Stimulated activated CD4-positive, alpha-beta T cell treated with anti-CD3 and anti-CD28 coated beads, Interleukin-12 subunit alpha, Interleukin-12 subunit beta, amount 100 ng/mL, for 4 hours (primary cell): ENCODE measurements around the gene PM20D1.
"Not testable (repeated sequence)": the region's sequence is repeated elsewhere in the genome, so short reads cannot be mapped to it uniquely, and the experiment has no call there.

ENCODE experiments used
- DNase-seq: peaks from one replicate; pipeline ENCODE4 v3.0.0-alpha.2; 2020

Gene PM20D1

GRCh38 chr1:205840146-205840923 is 9.6 kb downstream of the PM20D1 start:
- no peak for DNase-seq

DNA sequence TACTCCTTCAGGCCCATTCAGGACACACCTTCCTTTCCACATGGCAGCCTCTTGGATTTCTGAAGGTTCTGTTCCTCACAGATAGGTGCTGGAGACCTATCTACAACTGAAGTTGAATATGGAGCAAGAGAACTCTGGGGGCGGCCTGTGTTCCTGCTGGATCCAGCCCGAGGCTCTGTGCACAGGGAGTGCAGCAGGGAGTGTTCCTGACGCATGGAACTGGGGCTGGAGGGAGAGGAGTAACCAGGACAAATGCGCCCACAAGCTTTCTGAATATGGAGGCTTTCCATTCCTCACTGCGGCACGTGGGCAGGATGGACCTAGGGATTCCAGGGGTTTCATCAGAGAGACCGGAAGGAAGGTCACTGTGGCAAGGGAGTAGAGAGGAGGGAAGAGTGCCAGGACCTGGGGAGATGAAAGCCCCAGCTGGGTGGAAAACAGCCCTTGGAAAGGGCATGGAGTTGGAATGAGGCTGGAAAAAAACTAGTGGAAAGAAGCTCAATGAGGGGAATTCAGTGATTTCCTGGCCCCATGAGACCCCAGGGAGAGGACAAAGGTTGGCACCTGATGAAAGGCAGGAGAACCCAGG is 12.5 kb downstream of the PM20D1 start:
- no peak for DNase-seq

- DNase-seq = no peak
These were observed 15.2 kb downstream of the PM20D1 start for GRCh38 chr1:205834751-205835150.

DNA sequence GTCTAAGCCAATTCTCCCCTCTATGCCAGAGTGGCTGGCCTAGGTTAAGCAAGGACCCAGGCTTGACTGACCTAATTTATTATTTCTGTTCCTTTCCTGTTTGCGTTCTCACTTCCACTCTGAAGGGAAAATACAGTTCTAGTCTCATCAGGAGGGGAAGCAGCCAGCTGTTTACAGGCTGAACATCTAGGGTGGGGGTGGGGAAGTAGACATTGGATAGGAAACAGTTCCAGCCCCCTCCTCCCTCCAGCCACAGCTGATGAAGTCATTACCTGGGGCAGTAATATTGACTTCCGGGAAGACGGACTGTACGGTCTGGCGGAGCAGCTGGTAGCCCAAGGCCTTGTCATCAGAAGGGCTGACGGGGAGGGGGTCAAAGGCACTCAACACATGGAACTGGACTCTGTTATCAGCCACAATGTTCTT is 17.6 kb downstream of the PM20D1 start:
- no peak for DNase-seq

GRCh38 chr1:205827623-205828022 is 22.3 kb downstream of the PM20D1 start:
- no peak for DNase-seq

DNA sequence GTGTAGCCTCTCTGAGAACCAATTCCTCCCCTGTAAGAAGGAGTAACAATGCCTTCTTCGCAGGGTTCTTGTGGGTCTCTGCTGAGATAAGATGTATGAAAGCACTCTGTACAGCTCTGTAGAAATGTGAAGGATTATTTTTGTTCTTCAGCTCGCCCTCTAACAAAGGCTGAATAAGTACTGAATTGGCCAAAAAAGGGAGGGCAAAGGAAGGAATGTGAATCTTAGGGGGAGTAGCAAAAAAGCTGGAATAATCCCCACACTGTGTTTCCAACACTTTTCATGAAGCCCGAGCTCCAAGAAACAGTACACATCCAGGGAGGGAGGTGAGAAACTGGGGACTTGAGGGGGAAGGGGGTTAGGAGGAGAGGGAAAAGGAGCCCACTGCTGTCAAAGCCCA is 22.9 kb downstream of the PM20D1 start:
- no peak for DNase-seq

DNA sequence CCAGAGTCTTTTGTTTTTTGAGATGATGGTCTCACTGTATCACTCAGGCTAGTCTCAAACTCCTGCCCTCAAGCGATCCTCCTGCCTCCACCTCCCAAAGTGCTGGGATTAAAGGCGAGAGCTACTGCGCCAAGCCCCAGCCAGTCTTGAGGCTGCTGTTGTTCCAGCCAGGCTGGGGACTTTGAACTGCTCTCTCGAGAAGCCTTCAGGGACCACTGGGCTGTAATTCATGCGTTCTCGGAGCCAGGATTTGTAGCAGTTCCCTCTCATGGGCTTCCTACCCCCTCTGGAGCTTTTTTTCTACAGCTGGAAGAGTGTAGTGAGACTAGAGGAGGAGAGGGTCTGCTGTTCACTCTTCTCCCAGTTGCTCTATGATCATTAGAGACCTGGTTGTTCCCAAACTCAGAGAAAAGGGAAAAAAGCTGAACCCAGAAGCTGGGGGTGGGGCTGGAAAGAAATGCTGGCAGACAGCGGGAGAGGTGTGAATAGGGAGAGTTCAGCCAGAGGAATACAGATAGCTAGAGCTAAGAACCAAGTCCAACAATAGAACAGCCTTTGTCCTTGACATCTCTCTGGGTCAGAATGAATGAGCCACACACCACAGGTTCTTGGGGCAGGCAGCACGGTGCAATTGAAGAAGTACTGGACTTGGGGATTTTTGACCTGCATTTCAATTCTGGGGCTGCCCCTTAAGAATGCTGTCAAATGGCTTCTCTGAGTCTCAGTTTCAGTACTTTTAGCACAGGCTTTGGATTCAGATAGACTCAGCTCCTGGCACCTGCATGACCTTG is 23.7 kb downstream of the PM20D1 start:
- no peak for DNase-seq

GRCh38 chr1:205824180-205824579 is 25.8 kb downstream of the PM20D1 start:
- no peak for DNase-seq

DNA sequence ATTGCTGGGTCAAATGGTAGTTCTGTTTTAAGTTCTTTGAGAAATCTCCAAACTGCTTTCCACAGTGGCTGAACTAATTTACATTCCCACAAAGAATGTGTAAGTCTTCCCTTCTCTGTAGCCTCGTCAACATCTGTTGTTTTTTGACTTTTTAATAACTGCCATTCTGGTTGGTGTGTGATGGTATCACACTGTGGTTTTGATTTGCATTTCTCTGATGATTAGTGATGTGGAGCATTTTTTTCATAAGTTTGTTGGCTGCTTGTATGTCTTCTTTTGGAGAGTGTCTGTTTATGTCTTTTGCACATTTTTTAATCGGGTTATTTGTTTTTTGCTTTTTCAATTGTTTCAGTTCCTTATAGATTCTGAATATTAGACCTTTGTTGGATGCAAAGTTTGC is 26.7 kb downstream of the PM20D1 start:
- not testable (repeated sequence) for DNase-seq

DNA sequence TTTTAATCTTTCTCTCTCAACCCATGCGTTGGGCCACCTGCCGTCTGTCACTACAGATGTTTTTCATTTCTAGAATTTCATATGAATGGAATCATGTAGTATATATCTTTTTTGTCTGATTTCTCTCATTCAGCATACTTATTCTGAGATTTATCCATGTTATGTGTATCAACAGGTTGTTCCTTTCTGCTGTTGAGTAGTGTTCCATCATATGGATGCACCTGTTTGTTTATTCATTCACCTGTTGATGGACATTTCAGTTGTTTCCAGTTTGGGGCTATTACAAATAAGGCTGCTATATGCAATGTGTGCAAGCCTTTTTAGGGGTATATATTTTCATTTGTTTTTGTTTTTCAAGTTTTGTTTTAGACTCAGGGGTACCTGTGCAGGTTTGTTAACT is 27.5 kb downstream of the PM20D1 start:
- DNase-seq = no peak

DNA sequence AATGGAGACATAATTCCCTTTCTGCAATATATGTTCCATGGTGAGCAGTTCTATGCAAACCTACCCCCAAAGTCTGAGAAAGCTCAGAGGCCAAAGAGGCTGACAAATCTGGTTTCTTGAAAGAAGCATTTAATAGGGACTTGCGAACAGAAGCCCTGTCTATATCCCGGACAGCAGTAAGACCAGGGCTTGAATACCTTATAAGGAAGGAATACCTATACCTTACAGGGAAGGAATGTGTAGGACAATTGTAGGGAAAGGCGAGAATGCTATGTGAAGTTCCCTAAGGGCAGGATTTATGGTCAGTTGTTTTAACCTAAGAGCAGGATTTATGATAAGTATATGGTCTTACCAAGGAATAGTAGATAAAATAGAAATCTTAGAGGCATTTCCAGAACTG is 31.9 kb downstream of the PM20D1 start:
- no peak for DNase-seq

DNA sequence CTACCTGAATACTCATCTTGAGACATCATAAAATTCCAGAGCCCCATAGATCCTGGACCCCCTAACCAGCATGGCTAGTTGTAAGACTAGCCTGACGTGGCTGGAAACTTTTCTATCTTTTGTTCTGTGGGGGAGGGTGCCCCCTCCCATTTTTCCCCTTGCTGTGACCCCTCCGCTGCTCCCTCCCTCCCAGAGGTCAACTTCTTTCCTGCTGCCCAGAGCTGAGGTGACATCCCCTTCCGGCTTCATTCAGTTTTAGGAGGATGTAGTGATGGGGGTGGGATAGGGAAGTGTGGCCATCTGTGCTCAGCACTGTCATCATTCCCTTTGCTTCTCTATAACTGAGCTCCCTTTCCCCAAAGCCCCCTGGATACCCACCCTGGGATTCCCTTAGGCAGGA is 32.6 kb downstream of the PM20D1 start:
- no peak for DNase-seq

DNA sequence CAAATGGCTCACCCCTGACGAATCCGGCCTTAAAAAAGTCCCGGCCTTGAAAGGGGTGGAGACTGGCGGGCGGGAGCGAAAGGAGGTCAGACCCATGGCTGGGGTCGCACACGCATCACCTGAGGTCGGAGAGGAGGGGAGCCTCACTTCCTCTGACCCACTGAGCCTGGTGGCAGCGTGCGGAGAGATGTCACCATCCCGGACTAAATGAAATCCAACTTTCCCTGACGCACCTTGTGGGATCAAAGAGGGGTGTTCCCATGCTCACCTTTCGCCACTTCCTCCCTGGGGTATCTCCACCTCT is 36.2 kb downstream of the PM20D1 start:
- no peak for DNase-seq

DNA sequence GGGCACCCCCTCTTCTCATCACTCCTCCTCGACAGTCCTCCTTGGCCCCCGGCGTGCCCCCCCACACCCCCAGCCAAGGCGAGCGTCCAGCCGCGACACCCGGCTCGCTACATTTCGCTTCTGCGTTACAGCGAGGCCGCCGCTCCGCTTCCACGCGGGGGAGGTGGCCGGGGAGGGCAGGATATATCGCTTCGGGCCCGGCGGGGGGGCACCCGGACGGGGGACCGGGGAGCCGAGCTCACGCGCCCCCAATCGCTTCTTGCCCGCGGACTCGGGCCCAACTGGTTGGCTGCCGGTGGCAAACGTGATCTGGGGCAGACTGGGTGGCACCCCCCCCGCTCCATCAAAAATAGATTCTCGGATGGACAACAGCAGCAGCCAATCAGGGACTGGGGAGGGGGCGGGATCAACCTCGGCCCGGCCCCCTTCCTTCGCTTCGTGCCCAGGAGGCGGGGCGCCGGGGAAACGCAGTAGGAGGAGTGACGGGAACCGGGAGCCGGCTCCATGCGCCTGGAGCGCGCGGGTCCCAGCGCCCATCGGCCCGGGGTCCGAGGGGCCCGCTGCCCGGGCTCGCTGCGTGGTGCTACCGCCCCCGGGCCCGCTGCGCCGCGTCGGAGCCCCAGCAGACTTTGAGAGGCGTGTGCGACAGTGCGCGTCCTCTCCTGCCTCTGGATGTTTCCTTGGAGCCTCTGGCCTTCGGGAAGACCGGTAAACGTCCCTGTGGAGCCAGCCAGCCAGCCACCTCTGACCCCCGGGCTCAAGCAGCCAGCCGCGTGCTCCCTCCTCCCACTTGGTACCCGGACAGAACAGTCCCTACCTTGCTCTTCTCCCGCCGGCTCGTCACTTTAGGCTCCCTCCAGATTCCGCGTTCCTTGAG is 36.8 kb downstream of the PM20D1 start, which contains the start of gene SLC41A1:
TSS of gene SLC41A1 (minus strand) at position 321 of the 877 bp plus-strand sequence. CDS start 2,757 bp downstream, outside the sequence.
- DNase-seq = peak; percentile 86

- DNase-seq = no peak
These were observed 37.6 kb downstream of the PM20D1 start for GRCh38 chr1:205812271-205812877.

DNA sequence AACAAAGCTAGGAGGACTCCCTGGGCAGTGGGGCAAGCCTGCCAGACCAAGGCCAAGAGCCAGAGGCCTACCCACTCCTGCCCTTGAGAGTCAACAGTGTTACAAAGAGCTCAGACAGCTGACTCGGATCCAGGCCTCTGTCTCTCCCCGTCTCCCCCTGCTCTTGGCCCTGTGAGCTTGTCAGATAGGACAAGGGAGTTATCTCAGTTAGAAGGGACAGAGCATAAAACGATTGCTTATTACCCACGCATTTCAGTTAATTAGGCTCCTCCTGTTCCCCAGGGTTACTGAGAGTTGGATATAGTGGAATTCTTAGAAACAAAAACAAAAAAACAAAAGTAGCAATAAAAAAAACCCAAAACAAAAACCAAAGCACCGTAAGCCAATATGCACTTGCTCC is 38.3 kb downstream of the PM20D1 start:
- no peak for DNase-seq

DNA sequence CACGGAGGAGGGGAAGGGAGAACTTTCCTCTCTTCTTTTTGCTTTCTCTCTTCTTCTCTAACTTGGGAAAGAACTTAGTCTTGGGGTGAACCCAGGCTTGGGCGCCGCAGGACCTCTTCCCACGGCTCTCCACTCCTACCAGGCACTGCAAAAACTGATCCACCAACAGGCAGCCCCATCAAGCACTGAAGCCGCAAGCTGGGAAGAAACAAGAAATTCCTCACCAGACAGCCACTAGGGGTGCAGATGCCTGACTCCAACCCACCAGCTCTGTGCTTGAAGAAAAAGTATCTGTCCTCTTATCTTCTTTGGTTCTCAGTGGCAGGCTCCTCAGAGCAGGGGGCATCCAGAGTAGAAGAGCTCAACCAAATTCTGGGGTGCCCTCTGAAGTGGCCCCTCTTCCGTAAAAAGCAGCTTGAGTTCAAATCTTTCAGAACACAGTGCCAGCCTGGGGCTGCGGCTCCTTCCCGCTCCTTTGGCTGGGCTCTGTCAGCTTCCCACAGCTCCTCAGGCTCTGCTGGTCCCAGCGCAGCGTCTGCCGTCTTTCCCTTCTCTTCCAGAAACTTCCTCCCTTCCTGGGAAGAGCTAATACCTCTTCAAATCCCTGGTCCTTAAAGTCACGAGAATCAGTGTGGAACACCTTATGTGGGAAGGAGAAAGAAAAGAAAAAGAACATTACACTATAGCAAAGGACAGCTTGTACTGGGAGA is 39.3 kb downstream of the PM20D1 start:
- DNase-seq = no peak

DNA sequence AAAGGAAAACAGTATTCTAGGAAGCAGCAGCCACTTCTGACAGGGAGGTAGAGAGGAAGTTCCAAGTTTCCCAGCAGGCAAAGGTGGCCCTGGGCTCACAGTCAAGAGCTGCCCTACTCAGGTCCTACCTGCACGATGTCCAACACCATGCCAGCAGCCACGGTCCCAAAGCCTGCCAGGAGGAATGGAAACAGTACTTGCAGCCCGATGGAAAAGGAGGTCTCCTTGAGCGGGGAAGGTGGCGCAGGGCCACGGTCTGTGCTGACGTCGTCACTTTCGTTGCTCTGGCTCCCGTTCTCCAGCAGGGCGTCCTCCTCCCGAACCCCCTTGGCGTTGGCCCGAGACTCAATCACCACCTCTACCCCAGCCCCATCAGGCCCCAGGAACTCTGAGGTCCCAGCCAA is 40.0 kb downstream of the PM20D1 start:
- no peak for DNase-seq

DNA sequence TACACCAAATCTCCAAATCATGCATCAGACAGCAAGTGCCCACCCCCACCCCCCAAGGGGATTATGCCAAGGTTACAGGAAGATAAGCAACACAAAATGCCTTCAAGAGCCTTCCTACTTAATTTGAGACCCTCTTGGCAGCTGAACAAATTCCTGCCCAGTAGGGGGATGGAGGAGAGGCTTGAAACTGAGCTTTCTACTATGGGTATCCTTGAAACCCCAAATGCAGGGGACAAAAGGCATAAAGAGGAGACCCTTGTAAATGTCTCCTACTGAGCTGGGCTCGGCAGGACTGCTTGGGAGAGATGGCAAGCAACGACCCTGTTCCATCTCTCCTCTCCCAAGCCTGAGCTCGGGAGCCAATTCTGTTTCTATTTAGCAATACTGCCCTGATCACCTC is 40.5 kb downstream of the PM20D1 start:
- DNase-seq = no peak

- peak; percentile 27 for DNase-seq
These were observed 44.7 kb downstream of the PM20D1 start for GRCh38 chr1:205805082-205805711.

- DNase-seq = no peak
These were observed 45.3 kb downstream of the PM20D1 start for GRCh38 chr1:205804605-205805004.
